CD4-positive, alpha-beta T cell treated with Interleukin-2 at 100 ng/mL for 4 hours (primary cell): ENCODE data around the gene PLBD2.

Source experiments
- DNase-seq: peaks from one replicate; pipeline ENCODE4 v3.0.0-alpha.2; 2020; ENCODE audit warnings: low spot score

Gene PLBD2

GRCh38 chr12:113416091-113416754 lies 57.8 kb downstream of the PLBD2 start:
- DNase-seq: peak; percentile 0

- DNase-seq: no peak
Measured at GRCh38 chr12:113418213-113418879, 60.0 kb downstream of the PLBD2 start.

- DNase-seq: no peak
Measured at GRCh38 chr12:113420996-113421595, 62.7 kb downstream of the PLBD2 start.

- DNase-seq: peak; percentile 20
Measured at GRCh38 chr12:113422030-113422885, 63.9 kb downstream of the PLBD2 start, which contains the start of gene SDSL. Gene SDSL, plus strand, starts transcription at chr12:113422380. Its CDS starts 5,603 bp downstream, at chr12:113427983.

GRCh38 chr12:113422886-113423669 lies 64.7 kb downstream of the PLBD2 start:
- no peak for DNase-seq

- no peak for DNase-seq
Measured at GRCh38 chr12:113424456-113424855, 66.1 kb downstream of the PLBD2 start.

- peak; percentile 48 for DNase-seq
Measured at GRCh38 chr12:113424915-113425823, 66.8 kb downstream of the PLBD2 start.

GRCh38 chr12:113425960-113426453 lies 67.6 kb downstream of the PLBD2 start:
- no peak for DNase-seq

GRCh38 chr12:113427882-113428281 lies 69.5 kb downstream of the PLBD2 start:
- no peak for DNase-seq

- DNase-seq: no peak
Measured at GRCh38 chr12:113428482-113428881, 70.1 kb downstream of the PLBD2 start.

GRCh38 chr12:113432986-113433385 lies 74.6 kb downstream of the PLBD2 start:
- DNase-seq: no peak

GRCh38 chr12:113435367-113435766 lies 77.0 kb downstream of the PLBD2 start:
- DNase-seq: no peak

- DNase-seq: no peak
Measured at GRCh38 chr12:113436586-113436985, 78.2 kb downstream of the PLBD2 start.

GRCh38 chr12:113436993-113437728 lies 78.8 kb downstream of the PLBD2 start:
- no peak for DNase-seq

- DNase-seq: no peak
Measured at GRCh38 chr12:113437729-113438100, 79.3 kb downstream of the PLBD2 start.

- no peak for DNase-seq
Measured at GRCh38 chr12:113438523-113439300, 80.3 kb downstream of the PLBD2 start.

- no peak for DNase-seq
Measured at GRCh38 chr12:113439301-113439597, 80.9 kb downstream of the PLBD2 start.

- no peak for DNase-seq
Measured at GRCh38 chr12:113439606-113440030, 81.2 kb downstream of the PLBD2 start.

- DNase-seq: no peak
Measured at GRCh38 chr12:113440336-113440735, 81.9 kb downstream of the PLBD2 start.
